ENCODE results near the gene ERFL. TPM values are rescaled to one million over a fixed set of nuclear protein-coding genes. Genes with fewer than 3 reads are reported as not detected.

ERFL gene
- total and polyA plus RNA-seq, 2 of the 8 experiments (the other 6 are each of a cell fraction or from before 2014, with no cell fraction given) = 0.12 TPM; not detected in 1

- TF ChIP-seq, protein P1, sequence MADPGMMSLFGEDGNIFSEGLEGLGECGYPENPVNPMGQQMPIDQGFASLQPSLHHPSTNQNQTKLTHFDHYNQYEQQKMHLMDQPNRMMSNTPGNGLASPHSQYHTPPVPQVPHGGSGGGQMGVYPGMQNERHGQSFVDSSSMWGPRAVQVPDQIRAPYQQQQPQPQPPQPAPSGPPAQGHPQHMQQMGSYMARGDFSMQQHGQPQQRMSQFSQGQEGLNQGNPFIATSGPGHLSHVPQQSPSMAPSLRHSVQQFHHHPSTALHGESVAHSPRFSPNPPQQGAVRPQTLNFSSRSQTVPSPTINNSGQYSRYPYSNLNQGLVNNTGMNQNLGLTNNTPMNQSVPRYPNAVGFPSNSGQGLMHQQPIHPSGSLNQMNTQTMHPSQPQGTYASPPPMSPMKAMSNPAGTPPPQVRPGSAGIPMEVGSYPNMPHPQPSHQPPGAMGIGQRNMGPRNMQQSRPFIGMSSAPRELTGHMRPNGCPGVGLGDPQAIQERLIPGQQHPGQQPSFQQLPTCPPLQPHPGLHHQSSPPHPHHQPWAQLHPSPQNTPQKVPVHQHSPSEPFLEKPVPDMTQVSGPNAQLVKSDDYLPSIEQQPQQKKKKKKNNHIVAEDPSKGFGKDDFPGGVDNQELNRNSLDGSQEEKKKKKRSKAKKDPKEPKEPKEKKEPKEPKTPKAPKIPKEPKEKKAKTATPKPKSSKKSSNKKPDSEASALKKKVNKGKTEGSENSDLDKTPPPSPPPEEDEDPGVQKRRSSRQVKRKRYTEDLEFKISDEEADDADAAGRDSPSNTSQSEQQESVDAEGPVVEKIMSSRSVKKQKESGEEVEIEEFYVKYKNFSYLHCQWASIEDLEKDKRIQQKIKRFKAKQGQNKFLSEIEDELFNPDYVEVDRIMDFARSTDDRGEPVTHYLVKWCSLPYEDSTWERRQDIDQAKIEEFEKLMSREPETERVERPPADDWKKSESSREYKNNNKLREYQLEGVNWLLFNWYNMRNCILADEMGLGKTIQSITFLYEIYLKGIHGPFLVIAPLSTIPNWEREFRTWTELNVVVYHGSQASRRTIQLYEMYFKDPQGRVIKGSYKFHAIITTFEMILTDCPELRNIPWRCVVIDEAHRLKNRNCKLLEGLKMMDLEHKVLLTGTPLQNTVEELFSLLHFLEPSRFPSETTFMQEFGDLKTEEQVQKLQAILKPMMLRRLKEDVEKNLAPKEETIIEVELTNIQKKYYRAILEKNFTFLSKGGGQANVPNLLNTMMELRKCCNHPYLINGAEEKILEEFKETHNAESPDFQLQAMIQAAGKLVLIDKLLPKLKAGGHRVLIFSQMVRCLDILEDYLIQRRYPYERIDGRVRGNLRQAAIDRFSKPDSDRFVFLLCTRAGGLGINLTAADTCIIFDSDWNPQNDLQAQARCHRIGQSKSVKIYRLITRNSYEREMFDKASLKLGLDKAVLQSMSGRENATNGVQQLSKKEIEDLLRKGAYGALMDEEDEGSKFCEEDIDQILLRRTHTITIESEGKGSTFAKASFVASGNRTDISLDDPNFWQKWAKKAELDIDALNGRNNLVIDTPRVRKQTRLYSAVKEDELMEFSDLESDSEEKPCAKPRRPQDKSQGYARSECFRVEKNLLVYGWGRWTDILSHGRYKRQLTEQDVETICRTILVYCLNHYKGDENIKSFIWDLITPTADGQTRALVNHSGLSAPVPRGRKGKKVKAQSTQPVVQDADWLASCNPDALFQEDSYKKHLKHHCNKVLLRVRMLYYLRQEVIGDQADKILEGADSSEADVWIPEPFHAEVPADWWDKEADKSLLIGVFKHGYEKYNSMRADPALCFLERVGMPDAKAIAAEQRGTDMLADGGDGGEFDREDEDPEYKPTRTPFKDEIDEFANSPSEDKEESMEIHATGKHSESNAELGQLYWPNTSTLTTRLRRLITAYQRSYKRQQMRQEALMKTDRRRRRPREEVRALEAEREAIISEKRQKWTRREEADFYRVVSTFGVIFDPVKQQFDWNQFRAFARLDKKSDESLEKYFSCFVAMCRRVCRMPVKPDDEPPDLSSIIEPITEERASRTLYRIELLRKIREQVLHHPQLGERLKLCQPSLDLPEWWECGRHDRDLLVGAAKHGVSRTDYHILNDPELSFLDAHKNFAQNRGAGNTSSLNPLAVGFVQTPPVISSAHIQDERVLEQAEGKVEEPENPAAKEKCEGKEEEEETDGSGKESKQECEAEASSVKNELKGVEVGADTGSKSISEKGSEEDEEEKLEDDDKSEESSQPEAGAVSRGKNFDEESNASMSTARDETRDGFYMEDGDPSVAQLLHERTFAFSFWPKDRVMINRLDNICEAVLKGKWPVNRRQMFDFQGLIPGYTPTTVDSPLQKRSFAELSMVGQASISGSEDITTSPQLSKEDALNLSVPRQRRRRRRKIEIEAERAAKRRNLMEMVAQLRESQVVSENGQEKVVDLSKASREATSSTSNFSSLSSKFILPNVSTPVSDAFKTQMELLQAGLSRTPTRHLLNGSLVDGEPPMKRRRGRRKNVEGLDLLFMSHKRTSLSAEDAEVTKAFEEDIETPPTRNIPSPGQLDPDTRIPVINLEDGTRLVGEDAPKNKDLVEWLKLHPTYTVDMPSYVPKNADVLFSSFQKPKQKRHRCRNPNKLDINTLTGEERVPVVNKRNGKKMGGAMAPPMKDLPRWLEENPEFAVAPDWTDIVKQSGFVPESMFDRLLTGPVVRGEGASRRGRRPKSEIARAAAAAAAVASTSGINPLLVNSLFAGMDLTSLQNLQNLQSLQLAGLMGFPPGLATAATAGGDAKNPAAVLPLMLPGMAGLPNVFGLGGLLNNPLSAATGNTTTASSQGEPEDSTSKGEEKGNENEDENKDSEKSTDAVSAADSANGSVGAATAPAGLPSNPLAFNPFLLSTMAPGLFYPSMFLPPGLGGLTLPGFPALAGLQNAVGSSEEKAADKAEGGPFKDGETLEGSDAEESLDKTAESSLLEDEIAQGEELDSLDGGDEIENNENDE (IDR thresholded peaks at IDR 0.05; ENCODE audit: insufficient replicate concordance, low read length) = no peak
- TF ChIP-seq SIN3A (conservative IDR thresholded peaks at IDR 0.05 in 1 of 2, IDR thresholded peaks at IDR 0.05 in 1 of 2; ENCODE audit: low read depth in 1 of 2, low read length in 2 of 2) (no peak), SAP30 (IDR thresholded peaks at IDR 0.05; ENCODE audit: insufficient read depth, insufficient replicate concordance, low read length) (no peak), TAF1 (IDR thresholded peaks at IDR 0.05; ENCODE audit: low read depth, low read length) (no peak), CREB1 (IDR thresholded peaks at IDR 0.05) (no peak), RNF2 (IDR thresholded peaks at IDR 0.05; ENCODE audit: borderline replicate concordance, low read depth, low read length, missing control alignments, poor library complexity, severe bottlenecking) (no peak), SUZ12 (IDR thresholded peaks at IDR 0.05; ENCODE audit: low read length) (no peak), FOSL1 (IDR thresholded peaks at IDR 0.05; ENCODE audit: insufficient read depth, low read depth, low read length) (no peak), POLR2AphosphoS5 (IDR thresholded peaks at IDR 0.05; ENCODE audit: low read depth, low read length) (no peak), TCF12 (IDR thresholded peaks at IDR 0.05; ENCODE audit: low read depth, low read length) (no peak)
- TF ChIP-seq, protein P2, sequence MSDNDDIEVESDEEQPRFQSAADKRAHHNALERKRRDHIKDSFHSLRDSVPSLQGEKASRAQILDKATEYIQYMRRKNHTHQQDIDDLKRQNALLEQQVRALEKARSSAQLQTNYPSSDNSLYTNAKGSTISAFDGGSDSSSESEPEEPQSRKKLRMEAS (IDR thresholded peaks at IDR 0.05) = no peak
Measured at GRCh38 chr19:41890936-41891335, 37.3 kb downstream of the ERFL start (continued).

All from H1 (cell line).